GM10248 (cell line): Measurements from ENCODE around the gene GRIA1.

ENCODE experiments used
- CTCF ChIA-PET: fragments of 300-600 bp; sonication (Branson Sonifier 250); formaldehyde crosslinking; extraction: SDS; loops from one replicate; lab custom pipeline; 2021; ENCODE audit warnings: antibody characterized with exemption; lab: Yijun Ruan, JAX
- POLR2A ChIA-PET: fragments of 350-650 bp; sonication (Branson Sonifier 250); formaldehyde crosslinking; extraction: SDS; loops from one replicate; lab custom pipeline; 2020; ENCODE audit warnings: antibody characterized with exemption; lab: Yijun Ruan, JAX
- DNase-seq: peaks from one replicate; pipeline ENCODE4 v3.0.0; 2012; ENCODE audit errors: extremely low spot score
- CTCF ChIP-seq: IDR thresholded peaks from 2 replicates; pipeline ENCODE4 v1.5.1; 2012; ENCODE audit warnings: mild to moderate bottlenecking, low read depth; ENCODE audit errors: extremely low read depth, missing control alignments, control extremely low read depth

The GRIA1 gene

DNA sequence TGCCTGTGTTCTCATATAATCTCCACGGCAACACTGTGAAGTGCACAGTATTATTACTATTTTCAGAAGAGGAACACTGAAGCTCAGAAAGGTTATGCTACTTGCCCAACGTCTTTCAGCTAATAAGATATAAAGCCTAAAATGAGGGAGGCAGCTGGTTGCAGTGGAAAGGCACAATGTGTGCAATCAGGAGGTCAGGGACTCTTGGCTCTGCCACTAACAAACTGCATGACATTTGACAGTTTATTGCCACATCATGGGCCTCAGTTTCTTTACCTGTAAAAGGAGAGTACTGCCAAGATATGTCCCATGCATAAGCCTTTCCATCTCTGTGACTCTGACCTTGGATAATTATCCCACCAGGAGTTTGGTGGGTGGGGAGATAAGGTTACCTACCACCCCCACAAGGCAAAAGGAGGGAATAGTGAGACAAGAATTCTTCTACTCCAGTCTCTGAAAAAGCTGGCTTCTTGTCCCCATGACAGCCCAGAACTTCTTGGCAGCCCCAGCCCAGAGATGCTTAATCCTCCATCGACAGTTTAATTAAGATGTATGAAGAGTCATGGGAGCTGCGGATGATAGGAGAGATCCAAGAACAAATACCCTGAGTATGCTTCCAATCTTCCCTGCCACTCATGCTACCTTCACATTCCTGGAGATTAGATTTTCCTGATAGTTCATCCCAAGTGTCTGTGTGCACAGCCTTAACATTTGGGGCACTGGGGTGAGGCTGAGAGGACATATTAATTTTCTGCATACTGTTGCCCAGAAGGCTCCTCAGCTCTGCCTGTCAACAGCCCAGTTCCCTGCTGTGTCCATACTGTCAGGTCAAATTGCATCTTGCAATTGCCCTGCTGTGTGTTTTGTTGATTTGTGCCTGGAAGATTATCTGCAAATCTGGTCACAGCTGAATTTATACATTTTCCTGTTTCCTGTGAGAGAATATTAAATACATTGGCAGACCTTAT, 277.0 kb downstream of the GRIA1 start:
- POLR2A ChIA-PET, result no interaction called here
- no peak for DNase-seq
- CTCF ChIA-PET, result no interaction called here
- no peak for TF ChIP-seq CTCF

DNA sequence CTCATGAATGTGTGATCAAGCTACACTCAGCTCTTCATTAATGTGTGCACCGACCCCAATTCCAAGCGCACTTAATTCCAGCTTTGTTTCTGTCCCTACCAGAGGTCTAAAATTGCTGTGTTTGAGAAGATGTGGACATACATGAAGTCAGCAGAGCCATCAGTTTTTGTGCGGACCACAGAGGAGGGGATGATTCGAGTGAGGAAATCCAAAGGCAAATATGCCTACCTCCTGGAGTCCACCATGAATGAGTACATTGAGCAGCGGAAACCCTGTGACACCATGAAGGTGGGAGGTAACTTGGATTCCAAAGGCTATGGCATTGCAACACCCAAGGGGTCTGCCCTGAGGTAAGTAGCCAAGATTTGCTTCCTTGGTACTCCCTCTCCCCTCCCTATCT, 279.6 kb downstream of the GRIA1 start:
- CTCF ChIA-PET, result interaction anchor here (1.1 kb wide), 1 partner anchor 9 kb away, joined by 3 read pairs; no protein-coding TSS in a partner anchor
- POLR2A ChIA-PET, result no interaction called here
- TF ChIP-seq CTCF, result no peak
- no peak for DNase-seq

- no peak for TF ChIP-seq CTCF
- POLR2A ChIA-PET, result no interaction called here
Observed at GRCh38 chr5:153774686-153775085, 284.2 kb downstream of the GRIA1 start.

GRCh38 chr5:153775923-153776322, 285.5 kb downstream of the GRIA1 start:
- DNase-seq, result no peak
- ChIA-PET POLR2A (no interaction called here), CTCF (no interaction called here)
- no peak for TF ChIP-seq CTCF

More at GRCh38 chr5:153774686-153775085, 284.2 kb downstream of the GRIA1 start:
- CTCF ChIA-PET, result no interaction called here
- DNase-seq, result no peak

- ChIA-PET POLR2A (no interaction called here), CTCF (interaction anchor here (1.0 kb wide), 1 partner anchor 9 kb away, joined by 3 read pairs; no protein-coding TSS in a partner anchor)
- no peak for DNase-seq
- no peak for TF ChIP-seq CTCF
Observed at GRCh38 chr5:153777681-153778581, 287.5 kb downstream of the GRIA1 start.

DNA sequence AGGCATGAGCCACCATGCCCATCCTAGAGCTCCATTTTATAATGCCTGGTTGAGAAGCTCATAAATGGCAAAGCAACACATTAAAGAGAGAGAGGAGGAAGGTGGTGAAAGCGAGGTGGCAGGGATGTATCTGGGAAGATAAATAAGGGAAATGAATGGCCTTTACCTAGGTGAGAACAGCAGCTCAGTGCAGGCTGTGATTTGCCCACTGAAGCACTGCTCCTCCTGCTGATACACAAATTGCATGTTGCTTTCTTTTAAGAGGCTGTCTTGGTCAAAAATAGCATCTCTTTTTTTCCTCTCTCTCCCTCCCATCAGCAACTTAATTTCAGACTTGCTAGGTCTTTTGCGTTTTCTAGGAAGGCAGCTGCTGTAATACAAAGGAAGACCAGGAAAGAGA, 289.4 kb downstream of the GRIA1 start:
- CTCF ChIA-PET, result no interaction called here
- TF ChIP-seq CTCF, result no peak
- no peak for DNase-seq
- POLR2A ChIA-PET, result no interaction called here
